GM19455 (cell line): ENCODE measurements around the gene LENEP.
"Not testable (repeated sequence)": the region's sequence is repeated elsewhere in the genome, so short reads cannot be mapped to it uniquely, and the experiment has no call there.

Source experiments
- ATAC-seq: cut with Tn5 transposase; IDR thresholded peaks from one replicate; pipeline ENCODE4 v1.9.1; 2021; ENCODE audit not compliant: unreplicated experiment

The LENEP gene

GRCh38 chr1:154974808-154975408 is 18.5 kb upstream of the LENEP start:
- ATAC-seq: peak; percentile 51

GRCh38 chr1:154975409-154976059 is 17.9 kb upstream of the LENEP start:
- no peak for ATAC-seq

DNA sequence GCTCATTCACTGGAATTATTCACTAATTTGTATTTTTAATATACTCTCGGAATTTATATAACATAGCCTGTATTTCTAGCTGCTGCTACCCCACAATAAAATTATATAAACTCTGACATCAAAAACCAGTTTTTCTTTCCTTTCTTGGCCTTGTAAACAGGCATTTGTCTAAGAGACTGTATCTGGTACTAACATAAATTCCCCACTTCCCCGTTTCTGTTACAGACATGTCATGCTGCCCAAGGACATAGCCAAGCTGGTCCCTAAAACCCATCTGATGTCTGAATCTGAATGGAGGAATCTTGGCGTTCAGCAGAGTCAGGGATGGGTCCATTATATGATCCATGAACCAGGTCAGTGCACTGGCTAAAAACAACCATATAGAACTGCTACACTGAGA is 15.6 kb upstream of the LENEP start:
- ATAC-seq: not testable (repeated sequence)

DNA sequence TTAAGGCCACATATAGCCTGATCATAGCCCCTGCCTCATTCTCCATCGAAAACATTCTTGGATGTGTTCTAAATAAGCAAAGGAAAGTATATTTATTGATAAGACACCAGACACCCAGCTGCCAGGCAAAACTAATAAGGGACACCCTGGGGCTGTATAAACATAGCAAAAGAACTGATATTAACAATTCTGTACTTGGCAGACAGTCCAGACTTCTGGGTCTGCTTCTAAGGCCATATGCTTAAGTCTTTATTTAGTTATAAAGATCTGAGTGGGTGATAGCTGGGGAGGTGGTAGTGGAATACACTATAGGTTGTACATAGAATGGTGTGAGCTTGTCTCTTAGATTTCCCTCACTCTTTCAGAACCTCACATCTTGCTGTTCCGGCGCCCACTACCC is 15.0 kb upstream of the LENEP start:
- no peak for ATAC-seq

- no peak for ATAC-seq
Observed at GRCh38 chr1:154982341-154982740, 11.0 kb upstream of the LENEP start.

- peak; percentile 97 for ATAC-seq
Observed at GRCh38 chr1:154982897-154983648, 10.3 kb upstream of the LENEP start, which contains the start of gene FLAD1. FLAD1 (plus strand) TSS chr1:154983344; CDS start chr1:154983695, 351 bp downstream.

GRCh38 chr1:154983776-154984466 is 9.5 kb upstream of the LENEP start:
- ATAC-seq: no peak

DNA sequence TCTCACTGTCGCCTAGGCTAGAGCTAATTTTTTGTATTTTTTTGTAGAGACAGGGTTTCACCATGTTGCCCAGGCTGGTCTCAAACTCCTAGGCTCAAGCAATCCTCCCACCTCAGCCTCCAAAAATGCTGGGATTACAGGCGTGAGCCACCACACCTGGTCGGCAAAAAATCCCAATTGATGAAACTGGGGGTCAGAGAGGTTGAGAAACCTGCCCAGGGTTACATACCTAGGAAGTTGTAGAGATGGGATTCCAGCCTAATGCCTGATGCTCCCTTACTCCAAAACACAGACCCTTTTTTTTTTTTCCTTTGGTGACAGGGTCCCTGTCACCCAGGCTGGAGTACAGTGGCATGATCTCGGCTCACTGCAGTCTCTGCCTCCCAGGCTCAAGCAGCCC is 6.7 kb upstream of the LENEP start:
- not testable (repeated sequence) for ATAC-seq

DNA sequence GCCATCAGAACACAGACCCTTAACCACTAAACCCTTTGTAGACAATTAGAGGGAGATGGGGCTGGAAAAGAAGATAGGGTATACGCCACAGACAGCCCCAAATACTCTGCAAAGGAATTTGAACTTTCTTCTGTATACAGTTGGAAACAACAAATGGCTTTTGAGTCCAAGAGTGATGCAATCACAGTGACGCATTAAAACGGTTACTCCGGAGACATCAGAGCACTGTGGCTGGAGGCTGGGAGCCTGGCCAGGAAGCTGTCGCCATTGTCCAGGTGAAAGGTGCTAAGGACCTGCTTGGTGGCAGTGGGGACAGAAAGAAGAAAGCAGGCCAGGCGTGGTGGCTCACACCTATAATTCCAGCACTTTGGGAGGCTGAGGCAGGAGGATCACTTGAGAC is 6.1 kb upstream of the LENEP start:
- no peak for ATAC-seq

GRCh38 chr1:154988058-154988954 is 5.1 kb upstream of the LENEP start:
- no peak for ATAC-seq

DNA sequence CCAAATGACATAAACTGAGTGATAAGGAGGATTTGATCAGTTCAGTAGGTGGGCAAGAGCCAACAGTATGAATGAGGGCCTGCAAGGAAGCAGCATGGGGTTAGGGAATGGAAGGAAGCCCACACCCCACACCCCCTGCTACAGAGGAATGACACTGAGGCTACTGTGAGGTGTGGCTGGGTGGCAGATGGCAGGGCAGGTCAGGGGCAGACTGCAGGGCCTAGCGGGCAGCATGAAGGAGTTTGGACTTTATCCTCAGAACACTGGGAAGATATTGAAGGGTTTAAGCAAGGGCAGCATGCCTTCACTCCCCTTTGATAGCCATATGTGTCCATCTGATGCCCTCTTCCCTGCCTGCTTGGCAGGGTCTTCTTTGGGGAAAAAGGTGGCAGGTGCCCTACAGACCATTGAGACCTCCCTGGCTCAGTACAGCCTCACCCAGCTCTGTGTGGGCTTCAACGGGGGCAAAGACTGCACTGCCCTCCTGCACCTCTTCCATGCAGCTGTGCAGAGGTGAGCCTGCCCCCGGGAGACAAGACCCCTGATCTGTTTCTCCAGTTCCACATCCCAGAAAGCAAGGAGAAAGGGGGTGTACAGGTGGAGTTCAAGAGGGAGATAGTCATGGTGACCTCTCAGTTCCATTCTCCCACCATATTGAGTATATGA is 4.1 kb upstream of the LENEP start:
- ATAC-seq: no peak

GRCh38 chr1:154990276-154990675 is 3.1 kb upstream of the LENEP start:
- ATAC-seq: no peak

GRCh38 chr1:154992721-154993571 is 440 bp upstream of the LENEP start:
- no peak for ATAC-seq

- no peak for ATAC-seq
Observed at GRCh38 chr1:154994269-154994587, 842 bp downstream of the LENEP start.

DNA sequence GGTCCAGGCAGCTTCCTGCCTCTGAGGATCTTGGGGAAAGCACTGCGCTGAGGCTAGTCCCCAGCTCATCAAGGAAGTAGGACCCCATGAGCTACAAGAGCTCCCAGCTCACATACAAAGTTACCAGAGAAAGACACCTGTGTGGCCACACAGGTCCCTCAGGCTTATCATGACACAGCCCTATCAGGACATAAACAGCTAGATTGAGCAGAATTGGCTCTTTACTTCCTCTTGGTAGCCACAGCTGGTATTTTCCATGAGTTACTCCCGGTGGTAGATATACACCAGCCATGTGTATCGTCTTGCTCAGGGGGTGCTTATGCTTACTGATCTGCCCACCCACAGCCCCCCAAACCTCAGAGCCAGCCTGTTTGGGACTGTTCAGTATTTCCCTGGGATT is 1.2 kb downstream of the LENEP start:
- no peak for ATAC-seq

DNA sequence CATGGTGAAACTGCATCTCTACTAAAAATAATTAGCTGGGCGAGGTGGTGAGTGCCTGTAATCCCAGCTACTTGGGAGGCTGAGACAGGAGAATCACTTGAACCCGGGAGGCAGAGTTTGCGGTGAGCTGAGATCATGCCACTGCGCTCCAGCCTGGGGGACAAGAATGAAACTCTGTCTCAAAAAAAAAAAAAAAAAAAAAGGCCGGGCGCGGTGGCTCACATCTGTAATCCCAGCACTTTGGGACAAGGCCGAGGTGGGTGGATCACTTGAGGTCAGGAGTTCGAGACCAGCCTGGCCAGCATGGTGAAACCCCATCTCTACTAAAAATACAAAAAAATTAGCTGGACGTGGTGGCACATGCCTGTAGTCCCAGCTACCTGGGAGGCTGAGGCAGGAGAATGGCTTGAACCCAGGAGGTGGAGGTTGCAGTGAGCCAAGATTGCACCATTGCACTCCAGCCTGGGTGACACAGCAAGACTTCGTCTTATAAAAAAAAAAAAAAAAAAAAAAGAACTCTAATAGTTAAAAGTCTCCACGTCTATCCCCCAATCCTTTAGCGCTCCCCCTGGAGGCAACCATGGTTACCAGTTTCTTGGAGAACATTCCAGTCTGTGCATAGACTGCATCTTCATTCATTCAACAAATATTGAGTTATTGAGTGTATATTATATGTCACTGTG is 2.1 kb downstream of the LENEP start:
- ATAC-seq: not testable (repeated sequence)

- no peak for ATAC-seq
Observed at GRCh38 chr1:154996966-154997701, 3.7 kb downstream of the LENEP start.

DNA sequence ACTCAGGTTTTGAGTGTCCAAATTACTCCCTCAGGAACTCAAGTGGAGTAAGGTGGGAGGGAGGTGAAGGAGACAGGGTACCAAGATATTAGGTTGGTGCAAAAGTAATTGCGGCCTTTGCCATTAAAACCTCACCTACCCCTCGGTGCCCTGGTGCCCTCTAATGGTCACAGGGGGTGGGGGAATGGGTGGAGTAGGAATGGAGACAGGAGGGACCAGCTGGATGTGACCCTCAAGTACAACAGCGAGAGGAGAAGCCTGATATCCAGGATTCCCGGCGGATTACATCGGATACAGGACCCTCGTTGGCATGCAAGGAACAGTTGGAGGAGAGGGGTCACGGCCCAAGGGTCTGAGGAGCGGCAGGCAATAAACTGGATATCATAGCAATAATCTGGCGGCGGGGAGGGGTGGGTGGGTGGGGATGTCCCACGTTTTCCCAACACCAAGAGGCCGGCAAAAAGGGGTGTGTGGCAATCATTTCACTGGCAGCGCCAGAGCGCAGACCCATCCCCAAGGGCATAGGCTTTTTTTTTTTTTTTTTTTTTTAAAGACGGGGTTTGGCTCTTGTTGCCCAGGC is 4.9 kb downstream of the LENEP start:
- no peak for ATAC-seq
